Smooth muscle cell of the brain vasculature (primary cell): Measurements from ENCODE around the gene LIMS2.

Experiments used
- DNase-seq: peaks from one replicate; pipeline ENCODE4 v3.0.0-alpha.2; 2012; ENCODE audit warnings: low read depth, low spot score

LIMS2 gene

DNA sequence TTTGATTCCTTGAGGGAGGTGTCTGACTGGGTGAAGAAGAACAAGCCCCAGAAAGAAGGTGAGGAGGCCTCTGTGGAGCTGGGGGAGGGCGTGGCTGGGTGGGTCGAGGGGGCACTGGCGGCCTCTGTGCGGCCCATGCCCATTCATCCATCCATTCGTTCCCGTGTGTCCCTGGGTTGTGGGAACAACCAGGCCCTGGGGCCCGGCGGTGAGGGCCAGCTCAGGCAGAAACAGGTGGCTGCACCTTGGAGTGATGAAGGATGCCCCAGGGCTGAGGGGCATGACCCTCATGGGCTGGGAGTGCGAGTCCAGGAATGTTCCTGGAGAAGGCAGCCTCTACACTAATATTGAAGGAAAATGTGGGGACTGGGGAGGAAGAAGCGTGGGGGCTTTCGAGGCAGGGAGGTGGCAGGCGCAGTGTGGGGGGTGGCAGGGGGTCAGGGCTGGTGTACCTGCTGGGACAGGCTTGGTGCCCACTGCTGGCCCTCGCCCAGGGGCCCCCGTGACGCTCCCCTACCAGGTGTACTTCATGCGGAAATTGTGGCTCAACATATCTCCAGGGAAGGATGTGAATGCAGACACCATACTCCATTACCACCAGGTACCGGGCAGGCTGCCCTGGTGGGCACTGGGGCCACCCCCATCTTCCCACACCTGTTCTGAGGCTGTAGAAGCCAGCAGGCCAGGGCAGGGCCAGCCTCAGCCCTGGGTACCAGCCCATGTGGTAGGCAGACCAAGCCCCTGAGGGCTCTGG, 40.5 kb downstream of the LIMS2 start:
- no peak for DNase-seq

GRCh38 chr2:127634066-127634617, 41.2 kb downstream of the LIMS2 start:
- DNase-seq: no peak

DNA sequence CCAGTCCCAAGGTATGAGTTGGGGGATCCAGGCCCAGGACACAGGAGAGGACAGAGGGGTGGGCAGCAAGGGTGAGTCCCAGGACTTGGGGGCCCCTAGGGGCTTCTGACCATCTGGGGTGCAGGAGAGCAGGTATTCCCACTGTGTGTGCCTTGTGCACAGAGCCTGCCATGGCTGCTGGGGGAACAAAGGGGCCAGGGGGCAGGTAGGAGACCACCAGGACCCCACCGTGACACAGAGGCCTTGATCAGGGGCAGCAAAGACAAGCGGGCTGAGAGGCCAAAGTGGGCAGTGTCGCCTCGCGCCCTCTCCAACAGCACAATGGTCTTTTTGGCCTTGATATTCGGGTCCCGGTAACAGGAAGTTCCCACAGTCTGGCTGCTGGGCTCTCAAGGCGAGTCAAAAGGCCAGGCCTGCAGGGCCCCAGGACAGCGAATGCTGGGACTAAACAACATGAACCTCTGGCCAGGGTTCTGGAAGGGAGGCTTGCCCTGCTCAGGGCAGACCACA, 41.7 kb downstream of the LIMS2 start:
- DNase-seq: no peak

DNA sequence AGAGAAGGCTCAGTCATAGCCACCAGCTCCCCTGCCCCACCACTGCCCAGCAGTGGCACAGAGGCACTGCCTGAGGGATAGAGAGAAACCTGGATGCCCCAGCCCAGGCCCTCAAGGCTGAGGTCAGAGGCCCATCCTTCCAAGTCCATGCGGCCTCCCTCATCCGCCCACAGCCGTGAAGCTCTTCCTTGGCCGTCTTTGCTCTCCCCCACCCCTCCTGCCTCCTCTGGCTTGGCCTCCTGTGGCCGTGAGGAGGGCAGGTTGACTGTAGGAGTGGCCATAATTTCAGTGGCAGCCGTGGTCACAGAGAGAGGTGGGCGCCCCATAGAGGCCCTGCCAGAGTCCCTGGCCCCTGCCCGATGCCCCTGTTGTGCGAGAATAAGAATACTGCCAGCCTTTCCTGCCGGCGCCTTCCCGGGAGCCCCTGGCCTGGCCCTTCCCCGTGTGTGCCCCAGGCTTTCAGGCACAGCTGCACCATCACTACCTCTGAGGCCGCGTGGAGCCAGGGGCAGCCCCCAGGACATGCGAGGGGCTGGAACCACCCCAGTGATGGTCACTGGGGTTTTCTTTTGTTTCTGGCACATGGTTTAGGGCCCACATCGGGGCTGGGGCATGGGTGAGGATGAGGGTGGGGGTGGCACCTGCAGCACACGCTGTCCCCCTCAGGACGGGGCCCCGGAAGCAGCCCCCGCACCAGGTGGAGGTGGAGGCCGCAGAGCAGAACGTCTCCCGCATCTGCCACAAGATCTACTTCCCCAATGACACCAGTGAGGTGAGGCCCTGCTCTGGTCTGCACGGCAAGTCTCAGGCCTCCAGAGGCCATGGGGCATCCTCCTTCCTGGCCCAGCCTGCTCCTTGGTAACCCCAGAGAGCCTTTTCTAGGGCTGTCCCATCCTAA, 42.5 kb downstream of the LIMS2 start:
- DNase-seq: no peak

DNA sequence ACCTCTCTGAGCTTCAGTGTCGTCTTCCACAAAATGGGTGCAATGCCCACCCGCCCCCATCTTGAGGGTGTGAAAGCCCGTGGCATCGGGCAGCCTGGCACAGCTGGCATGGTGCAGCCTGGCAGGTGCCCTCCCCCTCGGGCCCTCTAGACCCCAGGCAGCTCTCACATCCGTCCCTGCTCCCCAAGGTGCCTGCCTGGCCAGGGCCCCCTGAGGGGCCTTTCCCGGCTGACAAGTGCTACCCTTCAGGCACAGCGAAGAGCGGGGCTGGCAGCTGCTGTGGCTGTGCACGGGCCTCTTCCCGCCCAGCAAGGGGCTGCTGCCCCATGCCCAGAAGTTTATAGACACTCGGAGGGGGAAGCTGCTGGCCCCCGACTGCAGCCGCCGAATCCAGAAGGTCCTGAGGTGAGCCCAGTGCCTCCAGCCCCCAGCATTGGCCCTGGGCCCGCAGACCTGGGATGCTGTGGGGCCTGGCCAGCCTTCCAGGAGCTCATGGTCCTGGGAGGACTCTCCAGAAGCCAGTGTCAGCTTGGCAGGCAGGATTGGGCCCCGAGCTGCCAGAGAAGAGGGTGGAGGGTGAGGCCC, 43.2 kb downstream of the LIMS2 start:
- no peak for DNase-seq

- no peak for DNase-seq
These were observed 43.8 kb downstream of the LIMS2 start for GRCh38 chr2:127631541-127631996.

DNA sequence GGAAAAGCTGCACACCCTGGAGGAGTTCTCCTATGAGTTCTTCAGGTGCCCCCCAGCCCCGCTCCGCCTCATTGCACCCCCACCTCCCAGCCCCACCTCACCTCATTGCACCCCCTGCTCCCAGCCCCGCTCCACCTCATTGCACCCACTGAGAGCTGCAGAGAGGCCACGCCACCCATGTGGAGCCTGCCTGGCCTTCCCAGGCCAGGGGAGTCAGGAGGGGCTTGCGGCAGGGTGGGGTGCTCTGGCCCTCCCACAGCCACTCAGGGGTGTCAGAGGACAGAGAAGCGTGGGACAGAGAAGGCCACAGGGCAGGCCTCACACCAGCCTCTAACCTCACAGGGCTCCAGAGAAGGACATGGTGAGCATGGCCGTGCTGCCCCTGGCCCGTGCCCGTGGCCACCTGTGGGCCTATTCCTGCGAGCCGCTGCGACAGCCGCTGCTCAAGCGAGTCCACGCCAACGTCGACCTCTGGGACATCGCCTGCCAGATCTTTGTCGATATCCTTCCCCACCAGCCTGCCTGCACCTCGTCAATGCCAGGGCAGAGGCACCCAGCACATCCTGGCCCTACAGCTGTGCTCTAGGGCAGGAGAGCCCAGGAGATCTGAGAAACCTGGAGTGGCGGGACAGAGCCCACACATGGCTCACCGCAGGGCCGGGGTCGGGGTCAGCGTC, 44.3 kb downstream of the LIMS2 start:
- no peak for DNase-seq

DNA sequence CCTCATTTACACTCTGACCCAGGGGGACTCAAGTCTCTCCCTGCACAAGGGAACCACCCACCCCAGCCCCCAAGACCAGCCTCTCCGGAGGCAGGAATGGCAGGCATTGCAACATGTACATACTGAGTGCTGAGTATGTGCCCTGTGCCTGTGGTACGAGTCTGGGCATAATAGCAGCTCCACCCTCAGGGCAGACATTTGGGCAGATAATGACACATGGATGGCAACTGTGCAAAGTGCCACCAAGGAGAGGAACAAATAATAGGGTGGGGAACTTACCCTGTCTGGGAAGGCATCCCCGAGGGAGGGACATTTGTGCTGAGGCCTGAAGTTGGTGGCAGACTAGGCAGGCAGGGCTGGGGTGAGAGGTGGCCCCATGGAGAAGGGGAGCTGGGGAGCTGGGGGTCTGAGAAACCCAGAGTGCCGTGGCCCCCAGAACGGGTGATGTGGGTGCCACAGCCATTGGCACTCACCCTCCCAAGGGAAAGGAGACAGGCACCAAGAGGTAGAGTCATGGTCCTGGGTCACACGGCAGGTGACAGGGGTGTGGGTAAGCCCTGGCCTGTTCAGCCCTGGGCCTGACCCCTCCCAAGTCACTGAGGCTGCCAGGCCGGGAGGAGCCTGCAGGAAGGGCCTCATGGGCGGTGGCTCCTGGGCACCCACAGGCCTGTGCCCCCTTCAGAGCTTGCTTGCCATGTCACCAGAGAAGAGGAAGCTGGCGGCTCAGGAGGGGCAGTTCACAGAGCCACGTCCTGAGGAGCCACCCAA, 45.0 kb downstream of the LIMS2 start:
- no peak for DNase-seq

DNA sequence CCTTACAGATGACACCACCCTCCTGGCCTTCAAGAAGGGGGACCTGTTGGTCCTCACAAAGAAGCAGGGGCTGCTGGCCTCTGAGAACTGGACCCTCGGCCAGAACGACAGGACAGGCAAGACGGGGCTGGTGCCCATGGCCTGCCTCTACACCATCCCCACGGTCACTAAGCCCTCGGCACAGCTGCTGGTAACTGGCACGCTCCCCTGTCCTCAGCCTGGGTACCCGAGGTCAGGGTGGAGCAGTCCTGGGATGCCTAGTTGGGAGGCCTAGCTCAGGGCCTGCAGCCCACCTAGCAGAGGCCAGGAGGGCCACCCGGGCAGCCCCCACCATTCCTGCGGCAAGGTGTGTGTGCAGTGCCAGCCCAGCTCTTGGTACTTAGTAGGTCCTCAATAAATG, 45.7 kb downstream of the LIMS2 start:
- no peak for DNase-seq

DNA sequence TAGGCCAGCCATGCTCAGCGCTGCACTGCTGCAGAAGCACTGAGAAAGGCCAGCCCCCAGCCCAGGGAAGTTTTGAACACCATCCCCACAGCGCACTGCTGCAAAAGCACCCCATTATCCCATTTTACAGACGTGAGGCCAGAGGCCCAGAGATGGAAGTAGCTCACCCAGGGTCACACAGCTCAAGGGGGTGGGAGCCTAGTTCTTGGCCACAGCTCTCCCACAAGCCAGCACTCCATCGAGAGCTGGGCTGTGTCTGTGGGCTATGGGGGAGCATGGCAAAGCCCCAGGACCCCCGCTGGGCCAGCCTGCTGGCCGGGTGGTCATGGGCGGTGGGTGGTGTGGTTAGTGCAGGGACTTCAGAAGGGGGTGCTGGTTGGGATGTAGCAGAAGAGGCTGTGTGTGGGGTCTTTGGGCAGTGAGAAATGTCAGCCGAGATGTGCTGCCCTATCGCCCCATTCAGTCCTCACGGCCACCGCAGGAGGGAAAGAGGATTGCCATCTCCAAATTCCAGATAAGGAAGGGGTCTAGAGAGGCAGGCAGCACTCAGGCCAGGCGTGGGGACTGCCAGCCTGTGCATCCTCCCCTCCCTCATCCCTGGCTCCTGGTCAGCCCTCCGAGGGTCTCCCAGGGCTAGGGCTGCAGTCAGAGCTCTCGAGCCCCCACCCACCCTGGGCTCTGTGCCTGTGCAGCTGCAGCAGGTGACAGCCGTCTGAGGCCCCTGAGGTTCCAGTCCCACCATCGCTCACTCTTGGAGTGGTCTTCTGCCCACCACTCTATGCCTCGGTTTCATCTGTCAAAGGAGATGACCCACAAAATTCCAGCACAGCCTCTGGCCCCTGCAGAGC, 46.3 kb downstream of the LIMS2 start:
- DNase-seq: no peak

- DNase-seq: no peak
These were observed 47.4 kb downstream of the LIMS2 start for GRCh38 chr2:127627740-127628571.

- no peak for DNase-seq
These were observed 48.2 kb downstream of the LIMS2 start for GRCh38 chr2:127626917-127627739.

DNA sequence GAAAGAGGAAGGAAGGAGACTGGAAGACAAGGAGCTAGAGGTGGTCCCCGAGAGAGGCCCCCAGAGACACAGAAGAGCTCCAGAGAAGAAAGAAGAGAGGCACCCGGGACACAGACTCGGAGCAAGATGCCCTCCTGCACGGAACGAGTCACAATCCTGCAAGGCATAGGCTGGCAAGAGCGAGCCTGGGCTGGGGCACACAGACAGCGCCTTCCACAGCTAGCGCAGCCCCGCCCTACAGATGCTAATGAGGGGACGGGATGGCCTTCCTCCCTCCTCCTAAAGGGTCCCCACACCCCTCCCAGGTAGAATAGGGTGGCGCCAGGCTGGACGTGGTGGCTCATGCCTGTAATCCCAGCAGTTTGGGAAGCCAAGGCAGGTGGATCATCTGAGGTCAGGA, 49.2 kb downstream of the LIMS2 start:
- DNase-seq: no peak

- DNase-seq: no peak
These were observed 49.8 kb downstream of the LIMS2 start for GRCh38 chr2:127625572-127625951.

- DNase-seq: no peak
These were observed 50.4 kb downstream of the LIMS2 start for GRCh38 chr2:127624756-127625571.

DNA sequence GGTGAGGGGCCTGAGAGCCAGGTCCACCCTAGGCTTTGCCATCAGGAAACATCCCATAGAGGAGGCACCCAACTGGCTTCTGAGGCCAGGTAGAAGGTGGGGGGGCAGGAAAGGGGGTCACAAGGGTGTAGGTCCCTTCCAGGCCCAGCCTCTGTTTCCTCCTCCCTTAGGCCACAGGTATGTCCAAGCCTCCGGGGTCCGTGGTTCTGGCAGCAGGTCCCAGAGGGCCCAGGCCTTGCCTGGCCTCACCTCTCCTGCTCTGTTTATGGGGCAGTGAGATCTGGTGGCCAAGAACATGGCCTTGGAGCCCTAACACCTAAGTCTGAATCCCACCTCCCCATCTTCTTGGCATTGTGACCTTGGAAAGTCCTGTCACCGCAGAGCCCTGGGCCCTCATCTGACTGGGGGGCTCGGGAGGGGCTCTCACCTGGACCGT, 51.0 kb downstream of the LIMS2 start:
- no peak for DNase-seq
